Panc1 (cell line): ENCODE results near the gene YAP1. TPM values are rescaled to one million over a fixed set of nuclear protein-coding genes. Genes with fewer than 3 reads are reported as not detected.

Experiments used
- ATAC-seq: fragments of 200-7000 bp; cut with Tn5 transposase; 2 replicates; pipeline ENCODE4 v1.9.1; 2020; ENCODE audit warnings: mild to moderate bottlenecking, moderate library complexity
- BruUV-seq: library from RNA; stranded (reverse); fragments of 400-500 nt; replicated peaks from 2 replicates; lab custom pipeline; 2021; lab: Mats Ljungman, UMichigan
- CTCF ChIA-PET: fragments of 300-600 bp; sonication (Branson Sonifier 250); formaldehyde crosslinking; loops from one replicate; lab custom pipeline; 2022; ENCODE audit warnings: antibody characterized with exemption; lab: Charles Lee
- POLR2A ChIA-PET: fragments of 300-600 bp; sonication (Branson Sonifier 250); formaldehyde crosslinking; loops from one replicate; lab custom pipeline; 2022; ENCODE audit warnings: antibody characterized with exemption; lab: Charles Lee
- DNase-seq: peaks from one replicate; pipeline ENCODE4 v3.0.0-alpha.2; 2010; ENCODE audit warnings: low read depth, low spot score
- H3K27ac ChIP-seq: 2 replicates; pipeline ENCODE4 v1.5.1; 2011; ENCODE audit warnings: mild to moderate bottlenecking, low read length, inconsistent platforms
- H3K27me3 ChIP-seq: fragments of 200-500 bp; sonication (Bioruptor generic); 2 replicates; pipeline ENCODE4 v1.6.0; 2014; ENCODE audit warnings: low read length, inconsistent platforms; ENCODE audit not compliant: control insufficient read depth, insufficient read depth
- H3K36me3 ChIP-seq: fragments of 200-500 bp; sonication (Bioruptor generic); 2 replicates; pipeline ENCODE4 v1.5.1; 2014; ENCODE audit warnings: inconsistent platforms, mild to moderate bottlenecking, low read length, moderate library complexity; ENCODE audit not compliant: control insufficient read depth, insufficient read depth
- H3K4me1 ChIP-seq: 2 replicates; pipeline ENCODE4 v1.5.1; 2011; ENCODE audit warnings: inconsistent platforms, mild to moderate bottlenecking, low read length, moderate library complexity; ENCODE audit not compliant: control insufficient read depth, insufficient read depth
- H3K4me3 ChIP-seq, 2 experiments: 2 replicates each; pipeline ENCODE4 v1.5.1; 2011 to 2012; ENCODE audit warnings: low read depth in 2 of 2, low read length in 2 of 2, mild to moderate bottlenecking in 2 of 2, inconsistent platforms in 1 of 2, moderate library complexity in 1 of 2
- H3K9me3 ChIP-seq: fragments of 200-500 bp; sonication (Bioruptor generic); 2 replicates; pipeline ENCODE4 v1.5.1; 2014; ENCODE audit warnings: low read depth, mild to moderate bottlenecking, inconsistent platforms, low read length, moderate library complexity; ENCODE audit not compliant: control insufficient read depth, insufficient read depth
- POLR2AphosphoS5 ChIP-seq: IDR thresholded peaks from 2 replicates; pipeline ENCODE4 v1.6.1; 2012; ENCODE audit warnings: mild to moderate bottlenecking, low read depth, low read length, moderate library complexity
- SIN3A ChIP-seq: IDR thresholded peaks from 2 replicates; pipeline ENCODE4 v1.6.1; 2012; ENCODE audit warnings: low read depth, mild to moderate bottlenecking, low read length, moderate library complexity, borderline replicate concordance; ENCODE audit not compliant: insufficient read depth
- TCF7L2 ChIP-seq: IDR thresholded peaks from 2 replicates; pipeline ENCODE4 v1.6.1; 2011; ENCODE audit warnings: mild to moderate bottlenecking, low read depth, low read length, inconsistent platforms
- in situ Hi-C: cut with HindIII; loops from 2 replicates; pipeline ENCODE4 v1.10.0; 2016; ENCODE audit warnings: low sequenced_read_pairs, low pct_unique_long_range_greater_than_20kb
- intact Hi-C: fragments of 100-400 bp; cut with micrococcal nuclease; formaldehyde crosslinking; loops from one replicate; pipeline ENCODE4 v1.10.0; 2022; ENCODE audit not compliant: unreplicated experiment
- total RNA-seq: library from RNA; stranded (reverse); gene quantifications from one replicate; pipeline ENCODE4 v1.2.1, GENCODE V29; 2021; ENCODE audit not compliant: unreplicated experiment
- TF ChIP-seq, protein P1 (sequence below), 2 experiments: IDR thresholded peaks; 2 replicates each; pipeline ENCODE4 v1.6.1; 2011 to 2012; ENCODE audit warnings: low read depth in 2 of 2, control low read depth in 1 of 2, low read length in 1 of 2, mild to moderate bottlenecking in 1 of 2, moderate library complexity in 1 of 2; ENCODE audit not compliant: insufficient read depth in 1 of 2
- TF ChIP-seq, protein P2 (sequence below): fragments of 450-650 bp; IDR thresholded peaks from 2 replicates; pipeline ENCODE4 v1.5.1; 2017; ENCODE audit warnings: mild to moderate bottlenecking

The YAP1 gene
- total RNA-seq, 1 experiment from 2014 or later, result 158 TPM

DNA sequence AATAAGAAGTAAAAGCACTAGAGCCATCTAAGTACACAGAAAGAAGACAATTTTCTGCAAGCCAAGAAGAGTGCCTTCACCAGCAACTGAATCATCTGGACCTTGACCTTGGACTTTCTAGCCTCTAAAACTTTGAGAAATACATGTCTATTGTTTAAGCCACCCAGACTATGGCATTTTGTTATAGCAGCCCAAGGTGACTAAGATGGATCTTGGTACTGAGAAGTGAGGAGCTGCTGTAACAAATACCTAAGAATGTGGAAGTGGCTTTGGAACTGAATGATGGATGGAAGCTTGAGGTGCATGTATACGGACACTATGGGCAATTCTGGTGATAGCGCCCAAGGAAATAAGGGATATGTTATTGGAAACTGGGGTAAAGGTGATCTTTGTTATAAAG lies 48.1 kb upstream of the YAP1 start:
- ChIA-PET POLR2A (no interaction called here), CTCF (no interaction called here)
- BruUV-seq, result no TSS peak
- ATAC-seq, result no peak
- no peak overlapping the region for H3K27ac ChIP-seq
- no peaks in the 10 kb centered on the region for H3K36me3 ChIP-seq
- in situ Hi-C loops (no loop called here), intact Hi-C loops (no loop called here)
- H3K9me3 ChIP-seq, result no peaks in the 10 kb centered on the region
- H3K27me3 ChIP-seq, result no peaks in the 10 kb centered on the region
- H3K4me3 ChIP-seq, result no peak overlapping the region
- TF ChIP-seq, protein P1, sequence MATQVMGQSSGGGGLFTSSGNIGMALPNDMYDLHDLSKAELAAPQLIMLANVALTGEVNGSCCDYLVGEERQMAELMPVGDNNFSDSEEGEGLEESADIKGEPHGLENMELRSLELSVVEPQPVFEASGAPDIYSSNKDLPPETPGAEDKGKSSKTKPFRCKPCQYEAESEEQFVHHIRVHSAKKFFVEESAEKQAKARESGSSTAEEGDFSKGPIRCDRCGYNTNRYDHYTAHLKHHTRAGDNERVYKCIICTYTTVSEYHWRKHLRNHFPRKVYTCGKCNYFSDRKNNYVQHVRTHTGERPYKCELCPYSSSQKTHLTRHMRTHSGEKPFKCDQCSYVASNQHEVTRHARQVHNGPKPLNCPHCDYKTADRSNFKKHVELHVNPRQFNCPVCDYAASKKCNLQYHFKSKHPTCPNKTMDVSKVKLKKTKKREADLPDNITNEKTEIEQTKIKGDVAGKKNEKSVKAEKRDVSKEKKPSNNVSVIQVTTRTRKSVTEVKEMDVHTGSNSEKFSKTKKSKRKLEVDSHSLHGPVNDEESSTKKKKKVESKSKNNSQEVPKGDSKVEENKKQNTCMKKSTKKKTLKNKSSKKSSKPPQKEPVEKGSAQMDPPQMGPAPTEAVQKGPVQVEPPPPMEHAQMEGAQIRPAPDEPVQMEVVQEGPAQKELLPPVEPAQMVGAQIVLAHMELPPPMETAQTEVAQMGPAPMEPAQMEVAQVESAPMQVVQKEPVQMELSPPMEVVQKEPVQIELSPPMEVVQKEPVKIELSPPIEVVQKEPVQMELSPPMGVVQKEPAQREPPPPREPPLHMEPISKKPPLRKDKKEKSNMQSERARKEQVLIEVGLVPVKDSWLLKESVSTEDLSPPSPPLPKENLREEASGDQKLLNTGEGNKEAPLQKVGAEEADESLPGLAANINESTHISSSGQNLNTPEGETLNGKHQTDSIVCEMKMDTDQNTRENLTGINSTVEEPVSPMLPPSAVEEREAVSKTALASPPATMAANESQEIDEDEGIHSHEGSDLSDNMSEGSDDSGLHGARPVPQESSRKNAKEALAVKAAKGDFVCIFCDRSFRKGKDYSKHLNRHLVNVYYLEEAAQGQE (IDR thresholded peaks at IDR 0.05; ENCODE audit: insufficient read depth in 1 of 2, low read depth in 2 of 2, low read length in 1 of 2), result no peak
- TF ChIP-seq SIN3A, result no peak
- TF ChIP-seq POLR2AphosphoS5, result no peak
- TF ChIP-seq TCF7L2, result no peak
- TF ChIP-seq, protein P2, sequence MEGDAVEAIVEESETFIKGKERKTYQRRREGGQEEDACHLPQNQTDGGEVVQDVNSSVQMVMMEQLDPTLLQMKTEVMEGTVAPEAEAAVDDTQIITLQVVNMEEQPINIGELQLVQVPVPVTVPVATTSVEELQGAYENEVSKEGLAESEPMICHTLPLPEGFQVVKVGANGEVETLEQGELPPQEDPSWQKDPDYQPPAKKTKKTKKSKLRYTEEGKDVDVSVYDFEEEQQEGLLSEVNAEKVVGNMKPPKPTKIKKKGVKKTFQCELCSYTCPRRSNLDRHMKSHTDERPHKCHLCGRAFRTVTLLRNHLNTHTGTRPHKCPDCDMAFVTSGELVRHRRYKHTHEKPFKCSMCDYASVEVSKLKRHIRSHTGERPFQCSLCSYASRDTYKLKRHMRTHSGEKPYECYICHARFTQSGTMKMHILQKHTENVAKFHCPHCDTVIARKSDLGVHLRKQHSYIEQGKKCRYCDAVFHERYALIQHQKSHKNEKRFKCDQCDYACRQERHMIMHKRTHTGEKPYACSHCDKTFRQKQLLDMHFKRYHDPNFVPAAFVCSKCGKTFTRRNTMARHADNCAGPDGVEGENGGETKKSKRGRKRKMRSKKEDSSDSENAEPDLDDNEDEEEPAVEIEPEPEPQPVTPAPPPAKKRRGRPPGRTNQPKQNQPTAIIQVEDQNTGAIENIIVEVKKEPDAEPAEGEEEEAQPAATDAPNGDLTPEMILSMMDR, result no peak
- no peaks in the 10 kb centered on the region for H3K4me1 ChIP-seq
- DNase-seq, result no peak

DNA sequence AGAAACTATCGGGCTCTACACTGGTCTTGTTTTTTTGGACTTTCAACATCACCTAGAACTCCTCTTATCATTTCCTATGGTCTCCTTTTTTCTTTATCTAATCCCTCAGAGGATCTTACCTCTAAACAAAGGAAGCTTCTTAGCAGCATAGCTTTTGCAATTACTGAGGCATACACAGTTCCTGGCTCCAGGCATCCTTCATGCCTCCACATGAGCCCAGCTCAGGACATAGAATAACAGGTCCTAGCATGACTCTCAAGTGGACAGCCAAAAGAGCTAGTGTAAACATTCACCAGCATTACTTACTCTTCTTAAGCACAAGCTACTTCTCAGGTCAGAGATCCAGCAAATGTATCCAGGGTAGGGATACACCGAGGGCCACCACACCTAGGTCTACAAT lies 45.9 kb upstream of the YAP1 start:
- in situ Hi-C loops, result no loop called here
- ATAC-seq (no peak), DNase-seq (no peak)
- BruUV-seq, result no TSS peak
- no peak overlapping the region for H3K4me3 ChIP-seq
- no peaks in the 10 kb centered on the region for H3K4me1 ChIP-seq
- no peaks in the 10 kb centered on the region for H3K27me3 ChIP-seq
- H3K9me3 ChIP-seq, result no peaks in the 10 kb centered on the region
- intact Hi-C loops, result no loop called here
- H3K36me3 ChIP-seq, result no peaks in the 10 kb centered on the region
- no peak for TF ChIP-seq SIN3A
- TF ChIP-seq, protein P2, result no peak
- TF ChIP-seq, protein P1 (IDR thresholded peaks at IDR 0.05; ENCODE audit: insufficient read depth in 1 of 2, low read depth in 2 of 2, low read length in 1 of 2), result no peak
- no peak for TF ChIP-seq POLR2AphosphoS5
- no peak for TF ChIP-seq TCF7L2
- CTCF ChIA-PET, result interaction anchor here (0.7 kb wide), 1 partner anchor 47 kb away, joined by 3 read pairs; no protein-coding TSS in a partner anchor
- POLR2A ChIA-PET, result no interaction called here
- no peak overlapping the region for H3K27ac ChIP-seq
